Inflammatory macrophage treated with lipopolysaccharide for 1 hour (primary cell): ENCODE measurements around the gene KLHL6.

Source experiments
- DNase-seq, 2 donors: peaks; one replicate each; pipeline ENCODE4 v3.0.0-alpha.2; 2020 to 2022

The KLHL6 gene

DNA sequence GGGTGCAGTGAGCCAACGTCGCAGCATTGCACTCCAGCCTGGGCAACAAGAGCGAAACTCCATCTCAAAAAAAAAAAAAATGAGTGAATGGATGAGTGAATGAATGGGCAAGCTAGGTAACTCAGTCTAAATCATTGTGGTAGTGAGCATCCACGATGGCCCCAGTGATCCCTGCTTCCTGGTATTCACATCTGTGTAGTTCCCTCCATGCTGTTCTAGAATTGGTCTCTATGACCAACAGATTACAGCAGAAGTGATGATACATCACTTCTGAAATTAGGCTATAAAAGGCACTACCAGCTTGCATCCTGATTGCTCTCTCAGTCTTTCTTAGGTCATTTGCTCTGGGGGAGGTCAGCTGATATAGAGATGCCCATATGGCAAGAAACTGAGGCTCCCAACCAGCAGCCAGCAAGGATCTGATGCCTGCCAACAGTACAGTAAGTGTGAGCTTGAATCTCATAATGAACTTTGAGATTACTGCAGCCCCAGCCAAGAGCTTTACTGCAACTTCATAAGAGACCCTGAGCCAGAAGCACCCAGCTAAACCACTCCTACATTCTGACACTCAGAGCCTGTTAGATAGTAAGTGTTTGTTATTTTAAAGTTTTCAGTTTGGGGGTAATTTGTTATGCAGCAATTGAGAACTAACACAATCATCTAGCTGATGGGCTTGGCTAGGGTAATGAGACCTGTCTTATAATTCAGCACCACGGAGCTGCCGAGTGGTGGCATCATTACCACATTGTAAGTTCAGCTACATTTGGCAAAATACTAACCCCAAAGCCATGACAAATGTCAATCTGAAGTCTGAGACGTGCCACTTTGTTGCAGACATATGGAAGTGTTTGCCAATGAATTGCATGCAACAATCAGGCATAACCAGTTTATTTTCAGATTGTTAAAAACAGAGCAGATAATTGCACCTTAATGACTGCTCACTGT is 53.0 kb downstream of the KLHL6 start:
- DNase-seq: no peak

- DNase-seq: no peak
These were observed 54.4 kb downstream of the KLHL6 start for GRCh38 chr3:183500981-183501704.

DNA sequence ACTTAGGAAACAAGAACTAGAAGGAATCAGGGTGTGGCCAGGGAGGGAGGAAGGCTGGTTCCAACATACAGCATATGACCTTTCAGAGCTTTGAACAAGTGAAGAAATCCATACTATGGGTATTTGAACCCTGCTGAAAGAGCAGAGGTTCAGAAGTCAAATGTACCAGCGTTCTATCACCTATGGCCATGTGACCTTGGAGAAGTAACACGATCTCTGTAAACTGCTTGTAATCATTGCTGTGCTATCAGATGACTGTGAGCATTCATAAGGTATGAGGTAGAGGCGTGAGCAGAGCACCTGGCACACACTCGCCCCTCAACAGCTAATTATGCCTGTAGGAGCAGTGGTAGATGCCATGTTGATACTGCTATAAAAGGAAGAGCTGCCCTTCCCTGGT is 55.2 kb downstream of the KLHL6 start:
- no peak for DNase-seq

GRCh38 chr3:183498634-183499033 is 56.9 kb downstream of the KLHL6 start:
- DNase-seq: no peak

GRCh38 chr3:183497313-183497712 is 58.2 kb downstream of the KLHL6 start:
- DNase-seq: no peak

DNA sequence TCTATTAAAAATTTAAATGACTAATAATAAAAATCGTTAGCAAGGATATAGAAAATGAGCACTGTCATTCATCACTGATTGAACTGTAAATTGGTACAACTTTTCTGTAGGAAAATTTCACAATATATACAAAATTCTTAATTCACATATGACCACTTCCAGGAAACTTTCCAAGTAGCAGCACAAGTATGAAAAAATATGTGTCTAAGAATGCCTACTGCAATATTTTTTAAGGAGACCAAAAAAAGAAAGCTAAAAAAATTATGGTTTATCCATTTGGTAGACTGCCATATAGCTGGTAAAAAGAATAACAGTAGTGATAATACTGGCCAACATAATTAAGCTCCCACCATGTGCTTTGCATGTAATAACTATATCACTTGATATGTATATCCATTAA is 59.2 kb downstream of the KLHL6 start:
- DNase-seq: no peak

- no peak for DNase-seq
These were observed 61.2 kb downstream of the KLHL6 start for GRCh38 chr3:183494341-183494740.

DNA sequence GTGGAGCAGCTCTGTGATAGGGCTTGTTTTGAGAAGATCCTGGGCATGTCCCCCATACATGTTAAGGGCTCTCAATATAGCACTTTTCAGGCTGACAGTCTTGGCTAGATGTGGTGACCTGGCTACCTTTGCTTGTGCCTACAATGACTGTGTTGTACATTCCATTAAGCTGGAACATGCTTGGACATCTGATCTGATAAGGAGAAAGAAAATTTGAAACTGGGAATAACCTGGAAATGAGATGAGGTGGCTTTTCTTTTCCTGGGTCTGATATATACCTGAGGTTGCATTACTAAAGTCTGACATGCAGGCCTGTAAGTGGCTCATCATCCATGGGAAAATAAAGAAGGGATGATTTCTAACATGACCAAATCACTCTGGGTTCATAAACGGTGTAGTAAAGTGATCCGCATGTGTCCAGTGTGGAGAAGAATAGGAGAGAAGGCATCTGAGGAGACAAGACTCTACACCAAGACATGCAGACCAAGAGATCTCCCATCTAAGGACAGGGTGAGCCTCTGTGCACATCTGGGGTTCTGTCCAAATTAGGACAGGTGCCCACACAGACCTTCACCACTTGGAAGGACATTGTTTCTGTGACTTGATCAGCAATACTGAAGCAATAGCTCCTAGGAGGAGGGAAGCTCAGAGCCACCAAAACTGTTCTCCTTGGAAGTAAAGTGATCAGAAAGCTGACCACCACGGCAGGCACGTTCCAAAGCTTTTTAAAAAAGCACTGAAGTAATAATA is 62.0 kb downstream of the KLHL6 start:
- no peak for DNase-seq

- DNase-seq: no peak
These were observed 62.7 kb downstream of the KLHL6 start for GRCh38 chr3:183492849-183493179.

DNA sequence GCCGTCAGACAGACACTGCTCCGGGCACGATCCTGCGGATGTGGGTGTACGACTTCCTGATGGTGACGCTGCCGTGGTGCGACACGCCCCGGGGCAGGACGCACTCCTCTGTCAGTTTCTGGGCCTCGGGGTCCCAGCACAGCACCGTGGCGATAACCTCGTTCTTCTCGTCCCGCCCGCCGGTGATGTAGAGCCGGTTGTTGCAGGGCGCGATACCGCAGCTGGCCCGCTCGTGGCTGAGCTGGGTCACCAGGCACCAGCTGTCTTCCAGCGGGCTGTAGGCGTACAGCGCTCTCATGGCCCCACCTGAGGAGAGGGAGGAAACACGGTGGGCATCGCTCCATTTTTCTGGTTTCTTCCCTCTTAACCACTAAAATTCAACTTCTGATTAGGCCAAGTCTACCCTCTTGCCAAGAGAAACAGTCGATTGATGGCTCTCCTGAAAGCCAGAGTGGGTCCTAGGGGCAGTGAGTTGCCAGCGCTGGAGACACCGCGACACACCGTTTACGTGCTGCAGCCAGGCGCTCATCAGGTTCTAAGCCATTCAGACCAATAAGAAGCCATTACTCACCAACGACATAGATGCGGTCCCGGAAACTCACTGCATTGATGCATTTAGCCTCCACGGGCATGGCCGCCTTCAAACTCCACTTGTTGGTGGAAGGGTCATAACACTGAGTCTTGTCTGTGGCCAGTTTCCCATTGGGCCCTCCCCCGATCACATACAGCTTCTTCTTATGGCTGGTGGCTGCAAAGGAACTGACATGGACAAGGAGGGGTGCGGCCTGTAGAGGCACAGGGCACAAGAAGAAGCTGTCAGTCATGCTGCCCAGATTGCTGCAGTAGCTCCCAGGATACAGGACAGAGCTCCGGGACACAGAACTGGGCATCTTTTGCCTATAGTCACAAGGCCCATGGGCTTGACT is 63.3 kb downstream of the KLHL6 start:
- DNase-seq: no peak

DNA sequence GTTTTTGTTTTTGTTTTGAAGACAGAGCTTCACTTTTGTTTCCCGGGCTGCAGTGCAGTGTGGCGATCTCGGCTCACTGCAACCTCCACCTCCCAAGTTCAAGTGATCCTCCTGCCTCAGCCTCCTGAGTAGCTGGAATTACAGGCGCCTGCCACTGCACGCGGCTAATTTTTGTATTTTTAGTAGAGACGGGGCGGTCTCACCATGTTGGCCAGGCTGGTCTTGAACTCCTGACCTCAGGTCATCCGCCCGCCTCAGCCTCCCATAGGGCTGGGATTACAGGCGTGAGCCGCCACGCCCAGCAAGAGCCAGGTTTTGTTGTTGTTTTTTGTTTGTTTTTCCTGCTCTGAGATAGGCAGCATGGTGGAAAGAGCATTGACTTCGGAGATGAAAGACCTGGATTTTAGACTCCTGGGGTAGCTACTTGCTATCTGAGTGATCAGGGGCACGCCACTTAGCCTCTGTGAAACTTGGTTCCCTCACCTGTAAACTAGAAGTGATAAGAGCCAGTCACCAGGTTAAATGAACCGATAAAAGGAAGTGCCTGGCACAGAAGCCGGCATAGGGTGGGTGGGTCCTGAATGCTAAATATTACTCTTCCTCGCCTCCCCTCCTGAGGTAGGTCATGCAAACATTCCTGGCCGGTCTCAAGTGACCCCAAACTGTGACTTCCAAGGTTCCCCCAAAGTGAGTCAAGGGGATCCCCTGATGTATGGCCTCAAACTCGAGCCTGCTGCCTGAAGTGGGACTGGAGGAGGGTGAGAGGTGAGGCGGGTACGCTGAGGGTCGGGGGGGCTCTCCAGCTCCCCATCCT is 64.2 kb downstream of the KLHL6 start:
- no peak for DNase-seq

GRCh38 chr3:183490653-183491052 is 64.9 kb downstream of the KLHL6 start:
- DNase-seq: no peak

DNA sequence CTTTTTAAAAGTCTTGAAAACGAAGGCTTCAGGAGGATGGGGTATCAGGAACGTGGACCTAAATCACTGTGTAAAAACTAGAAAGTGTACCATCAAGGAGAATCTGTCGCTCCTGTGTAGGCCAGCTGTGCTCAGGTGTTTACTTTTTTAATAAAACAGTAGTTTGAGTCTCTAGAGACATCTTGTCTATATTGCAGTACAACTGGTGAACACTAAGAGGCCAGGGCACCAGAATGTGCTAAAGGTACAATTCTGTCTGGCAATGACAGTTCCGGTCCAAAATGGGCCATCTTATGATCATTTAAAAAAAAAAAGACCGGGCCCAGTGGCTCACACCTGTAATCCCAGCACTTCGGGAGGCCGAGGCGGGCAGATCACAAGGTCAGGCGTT is 65.3 kb downstream of the KLHL6 start:
- no peak for DNase-seq

DNA sequence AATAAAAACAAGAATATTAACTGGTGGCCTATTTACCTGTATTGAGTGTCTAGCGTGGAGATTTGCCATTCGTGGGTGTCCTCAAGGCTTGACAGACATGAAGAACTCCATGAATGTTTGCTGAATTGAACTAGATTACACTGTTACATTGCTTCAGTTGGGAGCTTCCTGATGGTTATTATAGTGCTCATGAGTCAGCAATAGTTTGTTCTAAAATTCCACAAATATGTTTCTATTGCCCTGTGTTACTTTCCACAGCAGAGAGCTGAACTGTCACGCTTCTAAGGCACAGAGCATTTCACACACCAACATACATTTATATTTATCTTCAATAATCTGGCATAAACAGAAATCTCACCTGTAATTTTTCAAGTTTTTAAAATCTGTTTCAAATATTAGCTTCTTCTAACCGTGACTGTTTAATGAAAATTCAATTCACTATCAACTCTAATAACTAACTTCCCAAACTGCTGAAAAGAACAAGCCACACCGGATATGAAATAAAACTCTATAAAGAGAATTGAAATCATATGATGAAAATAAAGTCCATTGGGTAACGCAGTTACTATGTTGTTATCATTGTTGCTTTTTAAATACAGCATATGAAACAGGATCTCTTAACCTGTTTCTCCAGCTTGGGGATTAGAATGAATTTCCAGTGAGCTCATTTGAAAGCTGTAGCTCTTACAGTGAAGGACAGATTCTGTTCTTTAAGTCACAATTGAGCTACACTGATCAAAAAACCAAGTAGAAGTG is 65.9 kb downstream of the KLHL6 start:
- DNase-seq: peak; percentile 46 to 67

- DNase-seq: no peak
These were observed 67.2 kb downstream of the KLHL6 start for GRCh38 chr3:183488343-183488742.

- no peak for DNase-seq
These were observed 67.6 kb downstream of the KLHL6 start for GRCh38 chr3:183487896-183488295.

- no peak for DNase-seq
These were observed 68.5 kb downstream of the KLHL6 start for GRCh38 chr3:183487016-183487415.

- no peak for DNase-seq
These were observed 69.0 kb downstream of the KLHL6 start for GRCh38 chr3:183486472-183486871.

DNA sequence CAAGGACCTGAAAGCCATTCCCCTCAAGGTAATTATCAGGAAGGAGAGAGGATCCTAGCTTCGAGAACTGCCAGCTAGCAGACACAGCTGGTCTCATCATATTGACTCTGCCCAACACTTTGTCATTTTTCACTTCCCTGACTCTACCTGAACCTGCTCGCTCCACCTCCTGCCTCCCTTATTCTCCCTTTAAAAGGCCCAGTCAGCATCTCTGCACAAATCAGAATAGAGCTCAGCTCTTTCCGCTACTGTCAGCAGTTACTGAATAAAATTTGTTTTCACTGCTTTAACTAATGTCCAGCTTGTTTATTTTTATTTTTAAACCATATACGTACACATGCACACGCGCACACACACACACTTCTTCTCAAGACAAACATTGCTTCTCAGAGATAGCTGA is 69.9 kb downstream of the KLHL6 start:
- DNase-seq: no peak

- no peak for DNase-seq
These were observed 70.4 kb downstream of the KLHL6 start for GRCh38 chr3:183485093-183485492.
